22Rv1 (cell line): ENCODE data around the gene MLNR.

Experiments
- CTCF ChIP-seq: fragments of 450-650 bp; IDR thresholded peaks from 2 replicates; pipeline ENCODE4 v1.5.1; 2017; ENCODE audit warnings: mild to moderate bottlenecking
- ZFX ChIP-seq: fragments of 450-650 bp; IDR thresholded peaks from 2 replicates; pipeline ENCODE4 v1.6.1; 2017; ENCODE audit warnings: antibody characterized with exemption, borderline replicate concordance

GRCh38 chr13:49226613-49227012, 6.5 kb downstream of the MLNR start:
- no peak for TF ChIP-seq CTCF
- TF ChIP-seq ZFX, result no peak
